ENCODE measurements around the gene FBN2. TPM values are rescaled to one million over a fixed set of nuclear protein-coding genes. Genes with fewer than 3 reads are reported as not detected.
"Not testable (repeated sequence)": the region's sequence is repeated elsewhere in the genome, so short reads cannot be mapped to it uniquely, and the experiment has no call there.

The FBN2 gene
- total RNA-seq, 1 donor from 2014 or later = 10.0 TPM

- ATAC-seq = peak; percentile 33
- intact Hi-C loops (cut with micrococcal nuclease) = no loop called here
- DNase-seq = no peak
These were observed 135.5 kb downstream of the FBN2 start for GRCh38 chr5:128402506-128402905.

DNA sequence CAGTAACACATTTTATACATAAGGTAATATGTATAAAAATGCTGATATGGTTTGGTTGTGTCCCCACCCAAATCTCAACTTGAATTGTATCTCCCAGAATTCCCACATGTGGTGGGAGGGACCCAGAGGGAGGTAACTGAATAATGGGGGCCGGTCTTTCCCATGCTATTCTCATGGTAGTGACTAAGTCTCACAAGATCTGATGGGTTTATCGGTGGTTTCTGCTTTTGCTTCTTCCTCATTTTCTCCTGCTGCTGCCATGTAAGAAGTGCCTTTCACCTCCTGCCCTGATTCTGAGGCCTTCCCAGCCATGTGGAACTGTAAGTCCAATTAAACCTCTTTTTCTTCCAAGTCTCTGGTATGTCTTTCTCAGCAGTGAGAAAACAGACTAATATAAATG lies 137.3 kb downstream of the FBN2 start:
- intact Hi-C loops (cut with micrococcal nuclease); DNase-seq; ATAC-seq: not testable (repeated sequence)

DNA sequence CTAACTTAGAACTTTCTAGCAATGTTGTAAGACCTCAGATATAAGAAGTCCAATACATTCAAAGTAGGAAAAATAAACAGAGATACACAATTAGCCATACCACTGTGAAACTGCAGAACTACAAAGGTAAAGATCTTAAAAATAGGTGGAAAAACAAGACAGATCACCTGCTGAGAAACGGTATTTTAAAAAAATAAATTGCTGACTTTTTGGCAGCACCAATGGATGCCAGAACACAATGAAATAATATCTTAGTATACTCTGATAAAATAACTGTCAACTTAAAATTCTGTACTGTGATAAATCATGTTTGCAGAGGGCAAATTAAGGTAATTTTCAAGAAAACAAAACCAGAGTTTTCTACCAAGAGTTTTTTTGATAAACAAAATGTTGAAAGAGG lies 138.9 kb downstream of the FBN2 start:
- intact Hi-C loops (cut with micrococcal nuclease) = no loop called here
- ATAC-seq (no peak), DNase-seq (no peak)

- intact Hi-C loops (cut with micrococcal nuclease) = no loop called here
- no peak for ATAC-seq
- no peak for DNase-seq
These were observed 140.2 kb downstream of the FBN2 start for GRCh38 chr5:128397876-128398275.

DNA sequence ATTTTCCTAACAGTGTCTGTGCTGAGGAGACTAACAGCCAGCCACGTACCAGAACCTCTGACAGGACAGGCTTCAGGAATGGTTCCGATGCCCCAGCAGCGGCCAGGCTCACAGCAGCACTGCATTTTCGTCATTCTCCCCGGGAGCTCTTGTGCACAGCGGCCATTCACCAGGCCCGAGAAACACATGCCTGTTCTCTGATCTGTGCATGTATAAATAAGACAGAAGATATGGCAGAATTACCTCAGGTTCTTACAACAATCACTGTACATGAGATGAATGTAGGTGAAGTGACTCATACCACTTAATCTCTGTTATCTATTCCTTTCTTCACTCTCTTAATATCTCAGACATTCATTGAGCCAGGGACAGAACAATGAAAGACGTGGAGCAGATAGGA lies 143.0 kb downstream of the FBN2 start:
- intact Hi-C loops (cut with micrococcal nuclease) = no loop called here
- ATAC-seq = peak; percentile 95
- DNase-seq = peak; percentile 44

GRCh38 chr5:128384068-128384467 lies 154.0 kb downstream of the FBN2 start:
- ATAC-seq (no peak), DNase-seq (no peak)
- intact Hi-C loops (cut with micrococcal nuclease) = no loop called here

DNA sequence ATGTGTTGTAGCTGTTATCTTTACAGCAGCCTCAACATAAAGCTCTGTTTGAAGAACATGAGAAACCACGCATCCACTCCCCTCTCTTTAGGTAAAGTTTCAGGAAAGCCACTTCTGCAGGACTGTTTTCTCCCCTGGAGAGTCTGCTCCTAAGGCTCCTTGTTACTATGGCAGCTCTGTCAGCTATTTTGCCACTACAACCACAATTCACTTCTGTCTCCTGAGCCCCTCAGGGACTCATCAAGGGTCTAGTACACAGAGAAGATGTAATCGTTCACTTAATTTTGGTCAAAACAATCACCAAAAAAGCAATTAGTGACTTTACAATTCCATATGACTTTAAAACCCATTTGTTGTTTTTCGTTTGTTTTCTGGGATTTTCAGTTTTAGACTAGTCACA lies 157.7 kb downstream of the FBN2 start:
- no peak for ATAC-seq
- DNase-seq = no peak
- intact Hi-C loops (cut with micrococcal nuclease) = no loop called here

- ATAC-seq (no peak), DNase-seq (no peak)
- intact Hi-C loops (cut with micrococcal nuclease) = no loop called here
These were observed 159.4 kb downstream of the FBN2 start for GRCh38 chr5:128378632-128379031.

GRCh38 chr5:128378196-128378595 lies 159.8 kb downstream of the FBN2 start:
- DNase-seq = no peak
- ATAC-seq = no peak
- intact Hi-C loops (cut with micrococcal nuclease) = no loop called here

DNA sequence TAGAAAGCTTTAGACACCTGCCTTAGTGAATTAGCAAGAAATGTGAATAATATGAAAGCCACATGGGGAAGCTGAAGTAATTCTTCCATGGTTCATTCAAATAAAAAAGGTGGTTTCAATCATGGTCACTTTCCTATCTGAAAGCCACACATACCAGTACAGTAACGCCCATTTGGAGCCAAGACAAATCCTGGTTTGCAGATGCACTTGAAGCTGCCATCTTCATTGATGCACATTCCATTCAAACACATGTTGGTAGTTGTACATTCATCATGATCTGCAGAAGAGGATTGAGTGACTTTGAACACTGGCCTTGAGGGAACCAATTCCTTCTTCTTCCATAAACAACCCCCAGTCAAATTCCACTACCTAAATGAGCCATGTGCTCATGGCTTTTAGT lies 161.5 kb downstream of the FBN2 start:
- intact Hi-C loops (cut with micrococcal nuclease) = no loop called here
- ATAC-seq (no peak), DNase-seq (no peak)

DNA sequence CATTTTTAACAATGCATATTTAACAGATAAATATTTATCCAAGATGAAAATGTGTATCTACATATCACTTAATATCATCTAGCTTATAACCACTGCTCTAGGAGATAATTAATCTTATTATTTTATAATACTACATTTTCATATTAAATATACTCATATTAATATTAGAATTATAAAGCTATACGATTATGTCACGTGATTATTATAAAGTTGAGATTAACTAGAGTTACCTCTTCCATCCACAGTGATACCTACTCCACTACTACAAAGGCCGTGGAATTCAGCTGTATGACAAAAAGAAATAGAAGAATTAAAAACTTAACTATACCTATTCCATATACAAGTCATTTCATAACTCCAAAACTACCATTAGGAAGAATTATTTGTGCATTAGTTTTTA lies 171.9 kb downstream of the FBN2 start:
- intact Hi-C loops (cut with micrococcal nuclease) = no loop called here
- ATAC-seq = no peak
- no peak for DNase-seq

GRCh38 chr5:128362370-128362769 lies 175.7 kb downstream of the FBN2 start:
- DNase-seq (no peak), ATAC-seq (no peak)
- intact Hi-C loops (cut with micrococcal nuclease) = no loop called here

GRCh38 chr5:128358826-128359225 lies 179.2 kb downstream of the FBN2 start:
- DNase-seq (no peak), ATAC-seq (no peak)
- intact Hi-C loops (cut with micrococcal nuclease) = no loop called here

DNA sequence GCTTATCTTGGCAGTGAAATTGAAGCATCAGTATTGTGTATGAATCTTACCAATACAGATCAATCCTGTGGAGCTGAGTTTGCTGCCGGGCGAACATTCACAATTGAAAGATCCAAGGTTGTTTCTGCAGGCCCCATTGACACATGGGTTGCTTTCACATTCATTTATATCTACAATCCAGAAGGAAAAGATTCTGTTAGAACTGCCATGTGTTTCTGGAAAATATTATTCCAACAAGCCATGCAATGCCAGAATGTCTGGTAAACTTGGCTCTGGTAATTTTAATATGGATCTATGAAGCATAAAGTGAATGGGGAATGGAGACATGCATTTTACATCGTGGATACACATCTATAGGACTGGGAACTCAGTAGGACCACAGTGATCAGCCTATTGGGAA lies 180.8 kb downstream of the FBN2 start:
- intact Hi-C loops (cut with micrococcal nuclease) = no loop called here
- DNase-seq (no peak), ATAC-seq (no peak)

DNA sequence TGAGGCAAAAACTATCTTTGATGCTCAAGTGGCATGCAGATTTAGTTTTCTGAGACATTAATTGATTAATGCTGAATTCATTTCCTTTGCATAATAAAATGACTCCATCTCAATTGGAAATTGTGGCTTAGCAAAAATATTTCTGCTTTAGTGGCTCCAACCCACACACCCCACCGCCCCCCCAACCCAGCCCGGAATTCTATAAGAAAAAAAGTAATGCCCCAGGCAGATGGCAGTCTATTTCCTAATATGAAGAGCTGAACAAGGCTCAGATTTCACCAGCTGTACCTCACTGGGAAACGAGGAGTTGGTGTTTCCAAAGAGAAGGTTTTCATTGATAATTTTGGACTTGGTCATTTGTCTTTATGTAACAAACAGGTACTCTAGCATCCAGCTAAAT lies 182.1 kb downstream of the FBN2 start:
- intact Hi-C loops (cut with micrococcal nuclease) = no loop called here
- DNase-seq (no peak), ATAC-seq (no peak)

DNA sequence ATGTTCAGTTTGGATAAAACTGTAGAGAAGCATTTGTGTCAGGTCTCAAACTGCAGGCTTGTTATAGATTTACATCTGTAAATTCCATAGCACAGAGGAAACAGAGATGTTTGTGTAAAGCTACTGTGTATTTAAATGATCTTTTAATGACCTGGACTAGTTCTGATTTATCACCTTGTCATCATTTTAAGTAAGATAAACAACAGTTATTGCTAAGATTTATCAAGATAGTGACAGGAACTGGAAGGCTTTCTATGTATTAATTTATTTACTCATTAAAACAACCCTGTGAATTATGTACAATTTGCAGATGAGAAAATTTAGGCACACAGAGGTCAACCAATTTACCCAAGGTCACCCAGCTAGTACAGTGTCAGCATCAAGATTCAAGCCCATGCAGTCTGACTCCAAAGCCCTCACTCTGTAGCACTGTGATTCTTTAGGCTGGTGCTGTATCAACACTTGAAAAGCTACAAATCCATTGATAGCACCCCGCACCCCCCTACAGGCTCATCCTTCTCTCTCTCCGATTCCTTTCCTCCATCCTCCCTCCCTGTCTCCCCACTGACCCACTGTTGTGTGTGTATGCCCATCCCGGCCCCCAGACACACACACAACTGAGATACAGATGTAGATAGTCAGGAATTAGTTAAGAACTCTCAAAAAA lies 184.5 kb downstream of the FBN2 start:
- no peak for ATAC-seq
- intact Hi-C loops (cut with micrococcal nuclease) = no loop called here
- no peak for DNase-seq

DNA sequence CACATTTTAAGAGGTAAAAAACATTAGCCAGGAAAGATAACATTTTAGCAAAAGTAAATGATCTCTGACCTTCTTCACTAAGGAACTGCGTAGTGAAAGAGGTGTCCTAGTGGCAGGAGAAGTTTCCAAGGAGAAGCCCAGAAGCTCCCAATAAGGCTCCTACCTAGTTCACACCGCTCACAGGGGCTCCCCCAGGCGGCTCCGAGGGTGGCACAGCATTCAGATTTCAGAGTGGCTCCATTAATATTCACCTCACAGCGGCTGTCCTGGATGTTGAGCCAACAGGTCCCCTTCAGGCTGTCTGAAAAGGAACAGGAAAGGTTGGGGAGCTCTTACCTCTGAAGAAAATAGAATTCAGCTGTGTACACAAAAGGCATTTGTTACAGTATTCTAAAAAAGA lies 187.3 kb downstream of the FBN2 start:
- intact Hi-C loops (cut with micrococcal nuclease) = no loop called here
- ATAC-seq = no peak

DNA sequence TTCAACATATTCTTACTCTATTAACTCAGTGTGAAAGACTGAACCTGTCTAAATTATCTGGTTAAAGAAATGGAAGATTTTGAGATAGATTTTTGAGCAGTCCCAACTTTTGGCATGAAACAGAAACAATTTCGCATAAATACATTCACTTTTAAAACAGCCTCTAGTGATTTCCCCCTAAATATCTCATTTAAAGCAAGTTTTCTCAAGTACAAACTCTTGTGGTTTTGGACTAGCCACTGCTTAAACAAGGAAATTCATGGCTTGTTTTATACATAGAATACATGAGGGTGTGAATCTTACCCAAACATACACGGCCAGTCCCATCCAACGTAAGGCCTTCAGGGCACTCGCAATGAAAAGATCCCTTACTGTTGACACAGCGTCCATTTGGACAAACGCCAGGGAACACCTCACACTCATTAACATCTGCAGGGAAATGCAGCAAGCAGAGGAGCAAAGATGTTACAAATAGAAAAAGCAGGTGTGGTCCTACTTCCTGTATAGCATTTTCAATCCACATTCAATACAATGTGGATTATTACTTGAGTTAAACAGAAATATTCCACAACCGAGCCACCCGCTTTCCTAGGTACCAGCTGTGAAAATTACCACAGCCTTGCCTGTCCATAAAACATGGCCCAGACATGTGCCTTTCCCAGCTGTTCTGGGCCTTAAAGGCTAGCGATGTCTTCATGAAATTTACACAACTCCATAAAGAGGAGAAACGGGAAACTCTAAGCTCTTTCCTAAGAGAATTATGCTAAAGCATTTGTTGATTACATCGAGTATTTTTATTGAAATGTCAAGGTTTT lies 188.8 kb downstream of the FBN2 start:
- DNase-seq = no peak
- intact Hi-C loops (cut with micrococcal nuclease) = no loop called here
- ATAC-seq = peak; percentile 42

More for the DNA sequence above, 187.3 kb downstream of the FBN2 start:
- no peak for DNase-seq

GRCh38 chr5:128346038-128346437 lies 192.0 kb downstream of the FBN2 start:
- DNase-seq (no peak), ATAC-seq (peak; percentile 81)
- intact Hi-C loops (cut with micrococcal nuclease) = no loop called here

DNA sequence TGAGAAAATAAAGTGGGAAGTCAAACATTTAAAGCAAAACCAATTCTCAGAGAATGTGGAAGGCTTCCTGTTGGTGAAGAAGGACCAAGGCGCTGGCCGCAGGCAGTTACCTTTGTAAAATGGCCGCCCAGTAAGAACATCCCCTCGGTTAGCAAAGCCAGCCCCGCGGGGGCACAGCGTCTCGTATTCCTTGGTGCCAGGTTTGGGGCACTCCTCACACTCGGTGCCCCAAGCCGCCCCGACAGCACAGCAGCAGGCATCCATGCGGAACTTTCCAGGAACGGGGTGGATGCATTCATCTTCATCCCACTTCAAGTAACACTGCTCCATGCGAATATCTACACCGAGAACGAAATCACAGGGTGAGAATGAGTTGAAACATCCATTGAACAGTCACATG lies 192.8 kb downstream of the FBN2 start:
- intact Hi-C loops (cut with micrococcal nuclease) = no loop called here
- DNase-seq (no peak), ATAC-seq (no peak)

DNA sequence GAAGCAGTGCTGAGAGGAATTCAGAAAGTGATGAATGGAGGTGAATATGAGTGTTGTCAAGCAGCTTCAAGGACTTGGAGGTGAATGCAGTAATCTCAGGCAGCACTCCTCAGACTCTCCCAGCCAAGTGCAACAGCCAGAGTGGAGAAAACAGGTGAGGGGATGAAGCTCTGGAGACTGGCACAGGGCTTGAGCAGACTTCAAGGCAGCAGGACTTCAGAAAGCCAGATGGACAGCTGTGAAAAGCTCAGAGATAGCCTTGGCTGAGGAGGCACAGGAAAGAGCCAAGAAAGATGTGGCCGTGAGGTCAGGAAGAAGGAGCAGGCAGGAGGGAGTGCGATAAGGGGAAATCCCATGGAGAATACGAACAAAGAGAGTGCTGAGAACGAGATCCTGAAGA lies 194.9 kb downstream of the FBN2 start:
- ATAC-seq (no peak), DNase-seq (no peak)
- intact Hi-C loops (cut with micrococcal nuclease) = no loop called here
